Inferior parietal cortex (tissue), 1 donor: Measurements from ENCODE around the gene OPCML.

Source experiments
- DNase-seq: peaks from one replicate; pipeline ENCODE4 v3.0.0-alpha.2; 2016; ENCODE audit errors: extremely low spot score

Gene OPCML

GRCh38 chr11:132559331-132560036 lies 972.8 kb downstream of the OPCML start:
- DNase-seq: no peak

DNA sequence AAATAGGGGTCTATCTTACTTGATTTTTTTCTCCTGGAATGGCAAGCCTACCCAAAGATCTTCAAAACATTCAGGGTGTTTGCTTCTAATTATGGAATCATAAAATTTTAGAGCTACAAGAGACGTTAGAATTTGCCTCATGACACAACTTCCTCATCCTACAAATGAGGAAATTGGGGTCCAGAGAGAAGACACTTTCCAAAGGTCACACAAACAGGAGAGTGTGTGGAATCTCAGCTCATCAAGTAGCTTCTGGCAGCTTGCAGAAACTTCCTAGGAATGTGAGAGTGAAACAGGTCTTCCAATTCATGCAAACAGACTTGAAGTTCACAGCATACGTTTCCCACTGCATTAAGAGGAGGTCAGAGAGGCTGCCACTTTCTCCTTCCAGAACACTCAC lies 976.0 kb downstream of the OPCML start:
- no peak for DNase-seq

DNA sequence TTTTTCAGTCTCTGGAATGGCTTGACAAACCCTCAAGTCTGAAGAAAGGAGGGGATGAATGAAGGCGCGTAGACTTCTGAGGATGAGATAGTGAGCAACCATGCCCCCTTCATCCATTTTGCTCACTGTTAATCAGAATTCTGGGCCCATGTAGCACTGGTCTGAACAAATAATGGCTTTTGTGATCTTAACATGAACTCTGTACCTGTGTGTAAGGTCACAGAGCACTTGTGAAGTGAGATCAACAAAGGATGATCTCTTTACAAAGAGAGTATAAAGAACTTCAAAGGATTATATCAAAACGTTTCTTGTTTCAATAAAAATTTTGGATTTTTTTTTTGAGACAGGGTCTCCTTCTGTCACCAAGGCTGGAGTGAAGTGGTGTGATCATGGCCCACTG lies 976.7 kb downstream of the OPCML start:
- no peak for DNase-seq

DNA sequence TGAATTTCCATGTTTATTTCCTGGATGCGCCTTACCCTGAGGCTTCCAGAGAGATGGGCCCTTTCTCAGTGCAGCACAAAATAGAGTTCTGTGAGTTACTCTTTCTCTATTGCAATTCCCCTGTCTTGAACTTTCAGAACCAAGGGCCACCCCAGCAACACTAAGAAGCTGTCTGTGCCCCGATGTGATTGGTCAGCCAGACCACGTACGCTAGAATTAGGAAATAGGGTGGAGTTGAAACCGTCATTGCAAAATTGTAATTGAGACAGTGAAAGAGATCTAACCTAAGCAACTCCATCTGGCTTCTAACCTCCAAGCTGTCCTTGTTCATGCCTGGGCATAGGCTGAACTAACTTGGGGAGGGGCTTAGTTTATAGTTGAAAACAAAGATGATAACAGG lies 981.3 kb downstream of the OPCML start:
- no peak for DNase-seq

- no peak for DNase-seq
Measured at GRCh38 chr11:132549561-132549960, 982.7 kb downstream of the OPCML start.

DNA sequence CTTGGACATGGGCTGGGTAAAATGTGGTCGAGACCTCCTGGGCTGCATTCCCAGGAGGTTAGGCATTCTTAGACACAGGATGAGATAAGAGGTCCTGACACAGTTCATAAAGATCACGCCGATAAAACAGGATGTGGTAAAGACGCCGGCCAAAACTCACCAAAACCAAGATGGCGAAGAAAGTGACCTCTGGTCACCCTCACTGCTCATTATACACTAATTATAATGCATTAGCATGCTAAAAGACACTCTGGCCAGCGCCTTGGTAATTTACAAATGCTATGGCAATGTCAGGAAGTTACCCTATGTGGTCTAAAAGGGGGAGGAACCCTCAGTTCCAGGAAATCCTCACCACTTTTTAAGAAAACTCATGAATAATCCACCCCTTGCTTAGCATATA lies 983.3 kb downstream of the OPCML start:
- no peak for DNase-seq

DNA sequence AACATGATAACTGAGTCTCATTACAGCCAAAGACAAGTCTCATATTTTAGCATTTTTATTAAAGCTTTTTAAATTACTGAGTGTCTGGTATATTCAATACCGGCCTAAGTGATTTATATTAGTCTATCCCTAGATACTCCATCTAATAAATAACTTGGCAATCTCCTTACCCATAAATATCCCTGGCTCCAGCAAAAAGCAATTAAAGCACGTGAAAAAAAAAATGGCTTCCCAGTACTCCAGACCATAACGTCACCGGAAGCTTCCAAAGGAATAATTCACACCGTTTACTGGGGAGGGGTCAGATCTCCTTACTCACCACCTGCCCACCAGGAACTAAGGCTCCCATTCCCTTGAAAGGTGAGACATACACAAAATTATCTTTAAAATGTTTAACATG lies 988.3 kb downstream of the OPCML start:
- DNase-seq: no peak

- DNase-seq: no peak
Measured at GRCh38 chr11:132541794-132542193, 990.5 kb downstream of the OPCML start.

GRCh38 chr11:132540581-132540980 lies 991.7 kb downstream of the OPCML start:
- peak; percentile 23 for DNase-seq

GRCh38 chr11:132539590-132540368 lies 992.5 kb downstream of the OPCML start:
- no peak for DNase-seq

GRCh38 chr11:132538642-132539041 lies 993.7 kb downstream of the OPCML start:
- no peak for DNase-seq

DNA sequence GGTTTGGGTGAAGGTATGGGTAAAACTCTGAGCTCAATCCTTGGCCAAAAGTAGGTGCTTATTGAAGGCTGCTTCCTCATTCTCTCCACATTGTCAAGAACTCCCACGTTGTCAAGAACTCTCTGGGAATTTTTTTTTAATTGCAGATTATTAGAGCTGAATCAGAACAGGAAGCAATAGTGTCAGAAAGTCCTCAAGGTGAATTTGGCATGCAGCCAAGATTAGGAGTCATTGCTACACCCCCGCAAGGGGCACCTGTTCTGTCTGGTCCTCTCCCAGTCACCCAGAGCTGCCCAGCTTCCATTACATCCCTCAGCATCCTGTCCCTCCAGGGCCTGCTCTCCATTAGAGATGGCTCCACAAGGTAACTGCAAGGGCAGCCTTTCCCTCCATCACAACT lies 996.5 kb downstream of the OPCML start:
- no peak for DNase-seq

- no peak for DNase-seq
Measured at GRCh38 chr11:132531921-132532320, 1000.4 kb downstream of the OPCML start.

DNA sequence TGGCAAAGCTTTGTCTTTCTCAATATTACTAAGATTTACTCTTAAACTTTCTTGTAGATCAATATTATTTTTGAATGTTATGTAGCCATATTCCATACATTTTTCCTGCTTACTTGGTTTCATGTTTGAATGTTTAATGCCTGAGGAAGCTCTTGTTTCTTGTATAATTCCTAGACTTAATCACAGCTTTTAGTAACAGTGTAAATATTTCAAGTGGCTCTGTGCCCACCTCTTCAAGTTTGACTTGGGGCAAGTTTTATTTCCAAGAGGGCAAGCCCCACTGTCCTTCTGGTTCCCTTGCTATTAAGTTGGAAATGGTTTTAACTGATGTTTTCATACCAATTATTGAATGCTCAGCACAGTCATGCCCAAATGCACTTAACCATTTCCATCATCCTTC lies 1004.1 kb downstream of the OPCML start:
- DNase-seq: no peak

DNA sequence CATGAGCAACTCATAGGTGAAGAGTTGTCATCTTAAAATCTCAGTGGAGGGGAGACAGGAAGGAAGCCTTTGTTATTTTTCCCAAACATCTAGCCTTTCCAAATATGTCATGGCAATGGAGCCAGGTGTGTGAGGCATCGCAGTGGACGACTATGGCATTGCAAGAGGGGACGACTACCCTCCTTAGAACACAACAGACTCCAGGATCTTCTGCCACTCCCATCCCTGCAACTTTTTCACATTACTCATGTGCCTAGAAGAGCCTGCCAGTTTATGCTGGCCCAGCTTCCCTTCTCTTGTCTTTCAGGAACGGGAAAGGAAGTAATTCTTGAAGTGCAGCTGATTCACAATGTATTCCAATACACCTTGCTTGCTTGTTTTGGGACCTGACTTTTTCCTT lies 1008.4 kb downstream of the OPCML start:
- no peak for DNase-seq

GRCh38 chr11:132520199-132520598 lies 1012.1 kb downstream of the OPCML start:
- peak; percentile 42 for DNase-seq

DNA sequence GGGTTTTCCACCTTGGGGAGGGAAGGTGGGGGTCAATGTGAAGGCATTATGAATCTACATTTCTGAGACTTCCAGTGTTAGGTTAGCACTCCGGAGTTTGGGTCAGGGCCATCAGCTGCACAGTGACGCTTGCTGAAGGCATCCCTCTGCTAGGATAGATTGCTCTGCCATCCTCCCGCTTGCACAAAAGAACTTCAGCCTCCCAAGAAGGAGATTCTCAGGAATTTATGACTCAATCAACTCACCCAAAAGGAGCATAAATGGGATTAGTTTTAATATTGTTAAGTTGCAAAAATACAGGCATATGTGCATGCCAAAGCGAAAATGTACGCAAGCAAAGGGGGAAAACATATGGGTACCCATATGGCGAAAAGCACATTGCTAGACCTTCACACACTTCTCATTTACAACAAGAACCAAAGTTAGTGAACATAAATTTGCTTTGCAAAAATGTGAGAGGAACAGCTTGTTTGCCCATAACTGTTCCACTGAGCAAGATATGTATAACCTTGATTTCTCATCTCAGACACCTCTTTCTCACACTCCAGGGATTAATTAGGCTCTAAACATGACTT lies 1013.0 kb downstream of the OPCML start:
- peak; percentile 60 for DNase-seq

- no peak for DNase-seq
Measured at GRCh38 chr11:132504501-132505041, 1027.7 kb downstream of the OPCML start.

GRCh38 chr11:132501356-132501755 lies 1030.9 kb downstream of the OPCML start:
- no peak for DNase-seq

DNA sequence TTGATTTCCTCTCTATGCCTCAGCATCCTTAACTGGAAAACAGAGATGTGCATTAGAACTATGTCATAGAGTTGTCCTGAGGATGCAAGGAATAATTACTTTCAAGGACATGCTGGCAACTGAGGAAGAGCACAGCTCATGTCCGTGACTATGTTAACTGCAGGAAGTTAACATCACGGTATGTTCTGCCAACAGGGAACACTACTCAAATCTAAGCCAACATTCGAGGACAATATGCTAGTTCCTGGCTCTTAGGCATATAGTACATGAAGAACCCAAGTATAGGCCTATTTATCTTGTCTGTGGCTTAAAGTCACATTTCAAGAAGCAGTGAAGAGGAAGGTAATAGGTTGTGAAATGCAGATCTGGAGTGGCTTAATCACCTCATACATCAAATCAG lies 1032.6 kb downstream of the OPCML start:
- no peak for DNase-seq

DNA sequence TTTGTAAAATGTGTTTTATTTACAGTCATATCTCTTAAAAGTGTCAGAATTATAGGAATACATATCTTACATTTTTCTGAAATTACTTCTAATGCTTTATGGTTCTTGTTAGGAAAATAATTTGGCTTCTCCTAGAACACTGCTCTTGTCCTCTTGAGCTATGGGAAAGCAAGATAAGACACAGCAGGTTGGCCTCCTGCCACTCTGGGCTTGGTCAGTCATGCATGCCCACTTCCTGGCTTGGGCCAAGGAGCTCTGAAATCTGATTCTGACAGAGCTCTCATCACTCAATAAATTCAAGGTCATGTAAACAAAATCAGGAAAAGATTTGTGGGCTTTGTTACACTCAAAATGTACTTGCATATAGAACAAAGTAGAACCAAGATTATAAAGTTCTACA lies 1036.0 kb downstream of the OPCML start:
- no peak for DNase-seq

GRCh38 chr11:132493801-132494200 lies 1038.5 kb downstream of the OPCML start:
- no peak for DNase-seq

- no peak for DNase-seq
Measured at GRCh38 chr11:132490978-132491377, 1041.3 kb downstream of the OPCML start.
